Kidney (tissue), 14 donors: ENCODE results near the gene CACNA1E. TPM values are rescaled to one million over a fixed set of nuclear protein-coding genes. Genes with fewer than 3 reads are reported as not detected.

Experiments
- DNase-seq, 5 donors: peaks; one replicate each; pipeline ENCODE4 v3.0.0-alpha.2; 2013 to 2020
- FAIRE-seq: peaks from 2 replicates; lab custom pipeline; 2012; peaks lifted over from hg19 to GRCh38; lab: Jason Lieb, UNC
- H3K27ac ChIP-seq, 2 donors: one replicate each; pipeline ENCODE4 v1.7.0; 2013; ENCODE audit warnings: low read depth in 2 of 2, low read length in 2 of 2, inconsistent platforms in 1 of 2
- H3K27me3 ChIP-seq: one replicate; pipeline ENCODE4 v1.7.1; 2013; ENCODE audit warnings: low read length, inconsistent platforms; ENCODE audit not compliant: control insufficient read depth, insufficient read depth
- H3K36me3 ChIP-seq, 3 donors: one replicate each; pipeline versions ENCODE4 v1.7.0 to v1.7.1; 2013; ENCODE audit warnings: low read length in 3 of 3, control low read depth in 1 of 3, inconsistent platforms in 1 of 3; ENCODE audit not compliant: insufficient read depth in 3 of 3, control insufficient read depth in 2 of 3
- H3K4me1 ChIP-seq, 3 donors: one replicate each; pipeline versions ENCODE4 v1.7.0 to v1.7.1; 2013; ENCODE audit warnings: low read length in 3 of 3, inconsistent platforms in 1 of 3, low read depth in 1 of 3; ENCODE audit not compliant: control insufficient read depth in 2 of 3, insufficient read depth in 2 of 3
- H3K4me3 ChIP-seq, 3 donors: one replicate each; pipeline versions ENCODE4 v1.7.0 to v1.8.1; 2013; ENCODE audit warnings: low read length in 3 of 3, control low read depth in 1 of 3, inconsistent platforms in 1 of 3
- H3K9ac ChIP-seq, 3 donors: one replicate each; pipeline versions ENCODE4 v1.7.0 to v1.7.1; 2013; ENCODE audit warnings: low read length in 3 of 3, control low read depth in 1 of 3, inconsistent platforms in 1 of 3
- H3K9me3 ChIP-seq, 3 donors: one replicate each; pipeline versions ENCODE4 v1.7.0 to v1.7.1; 2013; ENCODE audit warnings: low read length in 3 of 3, control low read depth in 1 of 3, inconsistent platforms in 1 of 3; ENCODE audit not compliant: control insufficient read depth in 2 of 3, insufficient read depth in 1 of 3
- intact Hi-C: fragments of 100-400 bp; cut with DNase I; formaldehyde crosslinking; loops from one replicate; pipeline ENCODE4 v1.11.1; 2022
- polyA plus RNA-seq: library from polyadenylated mRNA; stranded (reverse); fragments of 350-450 nt; fragmentation: Illumina TruSeq; extraction: RNeasy Lipid Tissue Mini Kit (QIAGEN cat#74804); gene quantifications from one replicate; pipeline ENCODE4 v1.2.3, GENCODE V29; 2014; ENCODE audit warnings: low read depth, low replicate concordance; ENCODE audit not compliant: insufficient read depth
- total RNA-seq: library from RNA; stranded (reverse); fragmentation: NEBNext Ultra II Directional; extraction: Animal tissue kit (Norgen Biotek cat#: 25700); gene quantifications from one replicate; pipeline ENCODE4 v1.2.1, GENCODE V29; 2021
- TF ChIP-seq, protein P1 (sequence below): IDR thresholded peaks from 3 replicates; pipeline ENCODE4 v1.5.1; 2012; ENCODE audit warnings: mild to moderate bottlenecking, moderate library complexity, borderline replicate concordance; ENCODE audit not compliant: insufficient read depth; ENCODE audit errors: extremely low read depth
- donor health status: control.
- donor health status: control.
- donor health status: control.
- donor health status: control.
- donor health status: control.
- donor health status: DM: yes; HTN: yes; CAD: no.
- donor health status: Normal renal cell carcinoma (clear cell type).

CACNA1E gene
- total and polyA plus RNA-seq, 2 donors from 2014 or later = 0.19 TPM

DNA sequence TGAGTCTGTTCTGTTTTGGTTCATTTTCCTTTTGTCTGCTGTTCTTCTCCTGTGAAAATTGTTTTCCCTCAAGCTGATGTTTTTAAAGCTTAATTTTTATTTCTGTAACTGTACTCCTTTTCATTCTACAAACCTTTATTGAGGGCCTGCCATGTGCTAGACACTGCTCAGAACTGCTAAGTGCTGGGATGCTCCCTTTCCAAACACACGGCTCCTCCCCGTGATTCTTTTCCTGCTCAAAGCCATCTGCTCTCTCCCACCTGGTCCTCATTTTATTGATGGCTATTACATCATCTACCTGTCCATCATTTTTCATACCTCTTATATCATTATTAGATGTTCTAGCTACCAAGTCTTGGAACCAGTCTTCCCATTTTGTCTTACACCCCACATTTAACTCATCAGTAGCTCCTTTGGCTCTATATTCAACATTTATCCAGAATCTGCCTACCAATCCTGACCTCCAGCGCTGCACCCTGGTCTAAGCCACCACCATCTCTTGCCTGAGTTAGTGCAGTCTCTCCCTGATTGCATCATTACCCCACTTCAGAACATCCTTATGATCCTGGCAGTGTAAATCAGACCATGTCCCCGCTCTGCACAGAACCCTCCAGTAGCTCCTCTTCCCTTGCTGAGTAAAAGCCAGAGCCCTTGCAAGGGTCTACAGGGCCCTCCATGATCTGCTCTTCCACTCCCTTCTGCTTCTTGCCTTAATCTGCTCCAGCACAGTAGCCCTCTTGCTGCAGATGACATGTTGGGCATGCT is 118.1 kb downstream of the CACNA1E start:
- TF ChIP-seq, protein P1, sequence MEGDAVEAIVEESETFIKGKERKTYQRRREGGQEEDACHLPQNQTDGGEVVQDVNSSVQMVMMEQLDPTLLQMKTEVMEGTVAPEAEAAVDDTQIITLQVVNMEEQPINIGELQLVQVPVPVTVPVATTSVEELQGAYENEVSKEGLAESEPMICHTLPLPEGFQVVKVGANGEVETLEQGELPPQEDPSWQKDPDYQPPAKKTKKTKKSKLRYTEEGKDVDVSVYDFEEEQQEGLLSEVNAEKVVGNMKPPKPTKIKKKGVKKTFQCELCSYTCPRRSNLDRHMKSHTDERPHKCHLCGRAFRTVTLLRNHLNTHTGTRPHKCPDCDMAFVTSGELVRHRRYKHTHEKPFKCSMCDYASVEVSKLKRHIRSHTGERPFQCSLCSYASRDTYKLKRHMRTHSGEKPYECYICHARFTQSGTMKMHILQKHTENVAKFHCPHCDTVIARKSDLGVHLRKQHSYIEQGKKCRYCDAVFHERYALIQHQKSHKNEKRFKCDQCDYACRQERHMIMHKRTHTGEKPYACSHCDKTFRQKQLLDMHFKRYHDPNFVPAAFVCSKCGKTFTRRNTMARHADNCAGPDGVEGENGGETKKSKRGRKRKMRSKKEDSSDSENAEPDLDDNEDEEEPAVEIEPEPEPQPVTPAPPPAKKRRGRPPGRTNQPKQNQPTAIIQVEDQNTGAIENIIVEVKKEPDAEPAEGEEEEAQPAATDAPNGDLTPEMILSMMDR = no peak
- no peaks in the 10 kb centered on the region for H3K36me3 ChIP-seq
- intact Hi-C loops = no loop called here
- DNase-seq (no peak), FAIRE-seq (no peak)
- H3K4me3 ChIP-seq = no peak overlapping the region
- no peaks in the 10 kb centered on the region for H3K4me1 ChIP-seq
- no peaks in the 10 kb centered on the region for H3K27me3 ChIP-seq
- H3K9me3 ChIP-seq = no peaks in the 10 kb centered on the region
- H3K9ac ChIP-seq = no peak overlapping the region
- H3K27ac ChIP-seq = no peak overlapping the region

DNA sequence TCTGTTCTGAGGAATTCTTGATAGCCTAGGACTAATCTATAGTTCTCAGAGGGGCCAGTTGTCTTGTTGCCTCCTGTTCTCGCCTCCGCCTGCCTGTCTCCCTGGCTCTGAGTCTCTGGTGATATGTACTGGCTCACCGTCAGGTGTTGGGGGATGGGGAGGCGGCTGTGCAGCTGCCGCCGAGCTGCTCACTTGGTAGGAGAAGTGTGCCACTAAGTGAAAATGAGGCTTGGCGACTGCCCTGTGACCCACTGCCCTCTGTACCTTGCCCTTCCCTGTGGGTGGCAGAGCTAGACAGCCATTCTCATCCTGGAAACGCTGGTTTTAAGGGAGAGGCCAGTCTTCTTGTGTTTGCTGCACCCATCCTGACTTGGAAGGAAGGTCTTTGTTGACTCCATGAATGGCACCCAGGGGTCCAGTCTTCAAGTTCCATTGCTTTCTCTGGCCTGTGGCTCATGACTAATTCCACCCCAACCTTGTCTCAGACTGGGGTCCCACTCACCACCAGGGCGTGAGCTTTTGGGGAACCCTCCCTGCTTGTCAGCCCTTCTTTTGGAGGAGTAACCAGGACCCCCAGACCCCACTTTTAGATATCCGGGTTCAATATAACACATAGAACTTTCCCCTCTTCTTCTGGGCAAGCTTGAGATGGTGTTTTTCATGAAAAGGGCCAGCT is 120.6 kb downstream of the CACNA1E start:
- Histone ChIP-seq H3K4me3 (no peak overlapping the region), H3K4me1 (no peaks in the 10 kb centered on the region), H3K9ac (no peak overlapping the region), H3K36me3 (no peaks in the 10 kb centered on the region), H3K27me3 (no peaks in the 10 kb centered on the region), H3K27ac (no peak overlapping the region), H3K9me3 (no peaks in the 10 kb centered on the region)
- FAIRE-seq (no peak), DNase-seq (no peak)
- TF ChIP-seq, protein P1 = no peak
- intact Hi-C loops = no loop called here

DNA sequence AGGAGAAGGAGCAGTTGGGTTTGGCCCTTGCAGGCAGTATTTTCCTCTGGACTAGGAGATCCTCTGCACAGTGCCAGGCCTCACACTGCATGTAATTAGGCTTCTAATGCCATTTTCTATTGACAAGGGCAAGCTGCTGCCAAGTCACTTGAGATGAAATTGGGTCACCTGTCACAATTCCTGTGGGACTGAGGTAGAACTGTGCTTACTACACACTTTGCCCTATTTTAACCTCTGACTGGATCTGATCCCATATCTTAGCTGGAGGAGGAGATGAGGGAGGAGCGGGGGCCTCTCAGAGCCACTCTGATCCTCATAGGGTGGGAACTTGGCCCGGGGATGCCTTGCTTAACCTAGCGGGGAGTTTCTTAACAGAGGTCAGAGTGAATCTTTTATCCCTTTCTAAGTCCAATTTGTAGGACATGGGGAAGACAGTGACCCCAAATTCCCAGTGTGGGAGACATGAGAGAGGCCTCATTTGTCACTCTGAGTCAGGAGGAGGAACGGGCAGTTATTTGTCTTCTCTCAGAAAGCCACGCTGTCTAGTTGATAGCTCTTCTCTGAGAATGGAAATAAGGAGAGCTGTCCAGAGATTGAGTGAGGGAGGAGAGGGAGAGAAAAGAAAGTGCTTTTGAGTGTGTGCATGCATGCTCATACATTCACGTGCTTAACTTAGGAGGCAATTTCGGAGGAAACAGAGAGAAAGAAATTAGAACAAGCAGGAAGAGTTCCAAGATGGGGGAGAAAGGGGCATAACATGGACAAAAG is 121.3 kb downstream of the CACNA1E start:
- H3K27ac ChIP-seq = no peak overlapping the region
- no peak overlapping the region for H3K9ac ChIP-seq
- no peak for FAIRE-seq
- H3K9me3 ChIP-seq = no peaks in the 10 kb centered on the region
- H3K4me3 ChIP-seq = no peak overlapping the region
- TF ChIP-seq, protein P1 = no peak
- no peaks in the 10 kb centered on the region for H3K4me1 ChIP-seq
- H3K36me3 ChIP-seq = no peaks in the 10 kb centered on the region
- intact Hi-C loops = no loop called here
- no peaks in the 10 kb centered on the region for H3K27me3 ChIP-seq
- peak in 1 of 5 donors; percentile 8 for DNase-seq
